ENCODE data around the gene NUMA1. TPM values are rescaled to one million over a fixed set of nuclear protein-coding genes. Genes with fewer than 3 reads are reported as not detected.

Gene NUMA1
- total RNA-seq, 1 donor from 2014 or later, result 207 TPM

DNA sequence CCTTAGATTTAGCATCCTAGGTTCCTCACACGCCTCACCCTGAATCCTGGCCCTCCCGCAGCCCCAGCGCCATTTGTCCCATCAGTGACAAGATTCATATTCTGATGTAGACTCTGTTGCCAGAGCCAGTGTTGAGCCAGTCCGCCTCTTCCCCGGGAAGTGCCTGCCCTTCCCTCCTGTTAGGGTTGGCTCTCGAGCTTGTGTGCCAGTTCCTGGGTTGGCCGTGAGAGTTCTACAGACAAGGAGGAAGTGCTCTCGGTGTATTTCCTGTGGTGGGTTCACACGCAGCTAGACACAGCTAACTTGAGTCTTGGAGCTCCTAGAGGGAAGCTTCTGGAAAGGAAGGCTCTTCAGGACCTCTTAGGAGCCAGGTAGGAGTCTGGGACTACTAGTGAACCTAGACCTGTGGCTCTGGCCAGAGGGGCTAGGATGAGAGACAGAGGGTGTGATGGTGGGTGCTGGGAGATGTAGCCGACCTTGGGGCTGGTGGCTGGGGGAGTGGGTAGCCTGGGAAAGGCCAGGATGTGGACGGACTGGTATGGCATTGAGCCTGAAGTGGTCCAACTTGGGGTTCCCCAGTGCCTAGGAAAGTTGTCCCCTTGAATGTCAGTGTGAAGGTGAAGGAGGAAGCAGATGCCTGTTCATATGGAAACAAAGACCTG, 81.6 kb downstream of the NUMA1 start, which contains the start of gene IL18BP:
IL18BP (plus strand) TSS at position 261 of the 662 bp plus-strand sequence. CDS start 1,076 bp downstream, outside the sequence.
- H3K27ac Mint-ChIP-seq (ENCODE audit: unreplicated experiment), result peak within 1 kb of the TSS; percentile 64
- H3K27me3 Mint-ChIP-seq (ENCODE audit: unreplicated experiment), result peaks cover 15% of the 10 kb centered on the region
- peaks cover 23% of the 10 kb centered on the region for H3K4me1 Mint-ChIP-seq (ENCODE audit: low read depth, unreplicated experiment)

DNA sequence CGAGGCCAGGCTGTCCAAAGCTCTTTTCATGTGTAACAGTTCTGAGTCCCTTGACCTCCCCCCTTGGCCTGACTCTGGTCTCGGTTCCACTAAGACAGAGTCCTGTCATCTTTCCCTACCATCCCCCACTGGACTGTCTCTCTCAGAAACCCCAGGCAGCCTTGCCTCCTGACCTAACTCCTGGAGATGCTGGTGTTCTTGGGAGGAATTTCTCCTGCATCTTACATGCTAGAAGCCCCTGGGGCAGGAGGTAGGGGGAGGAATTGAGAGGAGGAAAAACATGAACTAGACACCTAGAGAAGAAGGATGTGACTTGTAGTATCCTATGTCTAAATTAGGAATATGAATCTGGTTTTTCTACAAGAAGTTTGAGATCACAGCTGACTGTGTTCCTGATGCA, 82.3 kb downstream of the NUMA1 start:
- Mint-ChIP-seq H3K27me3 (ENCODE audit: unreplicated experiment) (peaks cover 13% of the 10 kb centered on the region), H3K4me3 (ENCODE audit: unreplicated experiment) (no peak overlapping the region), H3K9me3 (ENCODE audit: unreplicated experiment) (peaks cover 7% of the 10 kb centered on the region), H3K4me1 (ENCODE audit: low read depth, unreplicated experiment) (peaks cover 21% of the 10 kb centered on the region), H3K36me3 (ENCODE audit: unreplicated experiment) (peaks cover 5% of the 10 kb centered on the region), H3K27ac (ENCODE audit: unreplicated experiment) (no peak overlapping the region)
- DNase-seq, result no peak
- TF ChIP-seq, protein P1, sequence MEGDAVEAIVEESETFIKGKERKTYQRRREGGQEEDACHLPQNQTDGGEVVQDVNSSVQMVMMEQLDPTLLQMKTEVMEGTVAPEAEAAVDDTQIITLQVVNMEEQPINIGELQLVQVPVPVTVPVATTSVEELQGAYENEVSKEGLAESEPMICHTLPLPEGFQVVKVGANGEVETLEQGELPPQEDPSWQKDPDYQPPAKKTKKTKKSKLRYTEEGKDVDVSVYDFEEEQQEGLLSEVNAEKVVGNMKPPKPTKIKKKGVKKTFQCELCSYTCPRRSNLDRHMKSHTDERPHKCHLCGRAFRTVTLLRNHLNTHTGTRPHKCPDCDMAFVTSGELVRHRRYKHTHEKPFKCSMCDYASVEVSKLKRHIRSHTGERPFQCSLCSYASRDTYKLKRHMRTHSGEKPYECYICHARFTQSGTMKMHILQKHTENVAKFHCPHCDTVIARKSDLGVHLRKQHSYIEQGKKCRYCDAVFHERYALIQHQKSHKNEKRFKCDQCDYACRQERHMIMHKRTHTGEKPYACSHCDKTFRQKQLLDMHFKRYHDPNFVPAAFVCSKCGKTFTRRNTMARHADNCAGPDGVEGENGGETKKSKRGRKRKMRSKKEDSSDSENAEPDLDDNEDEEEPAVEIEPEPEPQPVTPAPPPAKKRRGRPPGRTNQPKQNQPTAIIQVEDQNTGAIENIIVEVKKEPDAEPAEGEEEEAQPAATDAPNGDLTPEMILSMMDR (IDR thresholded peaks at IDR 0.05; ENCODE audit: partially characterized antibody, unreplicated experiment), result no peak

More for the DNA sequence above, 81.6 kb downstream of the NUMA1 start, which contains the start of gene IL18BP:
- TF ChIP-seq, protein P1 (IDR thresholded peaks at IDR 0.05; ENCODE audit: partially characterized antibody, unreplicated experiment), result no peak
- peaks cover 7% of the 10 kb centered on the region for H3K9me3 Mint-ChIP-seq (ENCODE audit: unreplicated experiment)
- H3K4me3 Mint-ChIP-seq (ENCODE audit: unreplicated experiment), result no peak within 1 kb of the TSS
- no peak for DNase-seq
- peaks cover 5% of the 10 kb centered on the region for H3K36me3 Mint-ChIP-seq (ENCODE audit: unreplicated experiment)

DNA sequence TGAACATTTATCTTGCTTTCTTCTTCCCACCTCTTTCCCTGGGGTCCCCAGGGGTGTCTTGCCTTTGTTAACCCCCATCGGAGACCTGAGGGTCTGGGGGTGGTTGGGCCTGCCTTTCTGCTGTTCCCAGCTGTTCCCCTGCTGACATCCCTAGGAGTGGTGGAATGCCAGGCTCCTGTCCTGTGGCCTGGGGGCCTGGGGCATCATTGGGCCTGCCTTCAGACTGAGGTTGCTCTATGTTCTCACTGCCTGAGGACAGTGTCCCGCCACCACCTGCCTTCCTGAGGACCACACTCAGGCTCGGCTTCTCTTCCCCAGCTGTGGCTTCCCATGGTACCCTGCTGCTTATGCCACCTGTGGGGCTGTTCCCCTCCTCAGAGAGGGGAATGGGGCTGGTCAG, 82.7 kb downstream of the NUMA1 start:
- H3K36me3 Mint-ChIP-seq (ENCODE audit: unreplicated experiment), result peaks cover 5% of the 10 kb centered on the region
- TF ChIP-seq, protein P1 (IDR thresholded peaks at IDR 0.05; ENCODE audit: partially characterized antibody, unreplicated experiment), result no peak
- H3K4me1 Mint-ChIP-seq (ENCODE audit: low read depth, unreplicated experiment), result peaks cover 16% of the 10 kb centered on the region
- peaks cover 12% of the 10 kb centered on the region for H3K27me3 Mint-ChIP-seq (ENCODE audit: unreplicated experiment)
- no peak overlapping the region for H3K27ac Mint-ChIP-seq (ENCODE audit: unreplicated experiment)
- H3K9me3 Mint-ChIP-seq (ENCODE audit: unreplicated experiment), result peaks cover 7% of the 10 kb centered on the region
- no peak overlapping the region for H3K4me3 Mint-ChIP-seq (ENCODE audit: unreplicated experiment)
- no peak for DNase-seq

DNA sequence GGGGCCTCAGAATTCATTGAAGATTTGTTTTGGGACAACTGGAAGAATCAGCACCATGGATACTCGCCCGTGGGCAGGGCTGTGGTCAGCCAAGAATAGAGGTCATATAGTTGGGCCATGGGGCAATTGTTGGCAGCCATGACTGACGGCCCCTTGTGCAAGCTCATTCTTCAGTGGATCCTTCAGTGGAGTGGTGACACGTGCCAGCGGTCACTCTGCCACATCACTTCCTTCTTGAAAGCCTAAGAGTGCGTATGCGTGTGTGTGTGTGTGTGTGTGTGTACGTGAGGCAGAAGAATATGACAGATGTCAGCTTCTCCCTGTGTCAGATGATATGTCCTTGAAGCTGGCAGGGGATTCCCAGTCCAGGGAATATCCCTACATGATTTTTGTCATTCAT, 83.4 kb downstream of the NUMA1 start:
- Mint-ChIP-seq H3K27ac (ENCODE audit: unreplicated experiment) (peak overlapping the region; percentile 36), H3K36me3 (ENCODE audit: unreplicated experiment) (peaks cover 3% of the 10 kb centered on the region), H3K4me1 (ENCODE audit: low read depth, unreplicated experiment) (peaks cover 10% of the 10 kb centered on the region), H3K9me3 (ENCODE audit: unreplicated experiment) (peaks cover 3% of the 10 kb centered on the region), H3K27me3 (ENCODE audit: unreplicated experiment) (peaks cover 5% of the 10 kb centered on the region), H3K4me3 (ENCODE audit: unreplicated experiment) (no peak overlapping the region)
- no peak for DNase-seq
- TF ChIP-seq, protein P1 (IDR thresholded peaks at IDR 0.05; ENCODE audit: partially characterized antibody, unreplicated experiment), result no peak

DNA sequence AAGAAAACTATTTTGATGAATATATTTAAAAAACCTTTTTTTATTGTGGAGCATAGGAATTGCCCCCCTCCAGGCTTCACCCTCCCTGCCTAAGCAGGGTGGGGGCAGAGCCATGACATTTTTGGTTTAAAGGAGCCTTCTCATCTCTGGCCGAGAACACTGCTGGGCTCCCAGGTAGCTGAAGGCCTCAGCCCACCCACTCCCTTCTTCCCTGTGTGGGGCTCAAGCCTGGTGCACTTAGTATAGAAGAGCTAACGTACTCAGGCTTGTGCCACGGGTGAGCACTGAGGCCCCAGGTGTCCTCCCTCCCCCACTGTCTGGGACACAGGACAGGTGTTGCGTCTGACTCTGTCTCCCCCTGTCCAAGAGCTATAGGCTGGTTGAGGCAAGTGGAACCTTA, 83.8 kb downstream of the NUMA1 start:
- no peak overlapping the region for H3K4me3 Mint-ChIP-seq (ENCODE audit: unreplicated experiment)
- H3K4me1 Mint-ChIP-seq (ENCODE audit: low read depth, unreplicated experiment), result peaks cover 6% of the 10 kb centered on the region
- no peaks in the 10 kb centered on the region for H3K36me3 Mint-ChIP-seq (ENCODE audit: unreplicated experiment)
- H3K27ac Mint-ChIP-seq (ENCODE audit: unreplicated experiment), result peak overlapping the region; percentile 36
- no peak for DNase-seq
- TF ChIP-seq, protein P1 (IDR thresholded peaks at IDR 0.05; ENCODE audit: partially characterized antibody, unreplicated experiment), result no peak
- H3K27me3 Mint-ChIP-seq (ENCODE audit: unreplicated experiment), result peaks cover 5% of the 10 kb centered on the region
- peaks cover 3% of the 10 kb centered on the region for H3K9me3 Mint-ChIP-seq (ENCODE audit: unreplicated experiment)

All from glutamatergic neuron (in vitro differentiated cells).